GM23248 (cell line): Measurements from ENCODE around the gene PLXNA1. TPM values are rescaled to one million over a fixed set of nuclear protein-coding genes. Genes with fewer than 3 reads are reported as not detected.

ENCODE experiments used
- DNase-seq: peaks from one replicate; pipeline ENCODE4 v3.0.0-alpha.2; 2015
- H2AFZ ChIP-seq: fragments of 200-600 bp; sonication (generic); 2 replicates; pipeline ENCODE4 v1.6.1; 2016; ENCODE audit warnings: antibody characterized with exemption
- H3F3A ChIP-seq: fragments of 200-600 bp; sonication (generic); 2 replicates; pipeline ENCODE4 v1.6.1; 2016; ENCODE audit warnings: mild to moderate bottlenecking, antibody characterized with exemption, mixed run types; ENCODE audit not compliant: insufficient read depth
- H3K27ac ChIP-seq: fragments of 200-600 bp; sonication (generic); 2 replicates; pipeline ENCODE4 v1.5.1; 2016; ENCODE audit warnings: mild to moderate bottlenecking
- H3K27me3 ChIP-seq: fragments of 200-600 bp; sonication (generic); replicated peaks from 2 replicates; pipeline ENCODE4 v1.6.1; 2016; ENCODE audit warnings: mild to moderate bottlenecking; ENCODE audit not compliant: insufficient read depth
- H3K36me3 ChIP-seq: fragments of 200-600 bp; sonication (generic); 2 replicates; pipeline ENCODE4 v1.6.1; 2016; ENCODE audit warnings: low read depth, mild to moderate bottlenecking
- H3K4me1 ChIP-seq: fragments of 200-600 bp; sonication (generic); 2 replicates; pipeline ENCODE4 v1.6.1; 2016; ENCODE audit warnings: mild to moderate bottlenecking; ENCODE audit not compliant: insufficient read depth
- H3K4me2 ChIP-seq: fragments of 200-600 bp; sonication (generic); one replicate; pipeline ENCODE4 v1.6.1; 2016; ENCODE audit warnings: mild to moderate bottlenecking; ENCODE audit not compliant: unreplicated experiment
- H3K4me3 ChIP-seq: fragments of 200-600 bp; sonication (generic); 2 replicates; pipeline ENCODE4 v1.5.1; 2016; ENCODE audit warnings: mild to moderate bottlenecking
- H3K79me2 ChIP-seq: fragments of 200-600 bp; sonication (generic); 2 replicates; pipeline ENCODE4 v1.6.1; 2016; ENCODE audit warnings: mild to moderate bottlenecking; ENCODE audit not compliant: insufficient read depth
- H3K9ac ChIP-seq: fragments of 200-600 bp; sonication (generic); 2 replicates; pipeline ENCODE4 v1.6.1; 2016; ENCODE audit warnings: mild to moderate bottlenecking
- H3K9me2 ChIP-seq: fragments of 200-600 bp; sonication (generic); 2 replicates; pipeline ENCODE4 v1.6.1; 2016; ENCODE audit warnings: mixed run types, mild to moderate bottlenecking, moderate library complexity; ENCODE audit not compliant: insufficient read depth
- H3K9me3 ChIP-seq: fragments of 200-600 bp; sonication (generic); one replicate; pipeline ENCODE4 v1.6.1; 2017; ENCODE audit warnings: low read depth
- H4K20me1 ChIP-seq: fragments of 200-600 bp; sonication (generic); 2 replicates; pipeline ENCODE4 v1.6.0; 2016; ENCODE audit not compliant: insufficient read depth
- EZH2 ChIP-seq: fragments of 200-600 bp; sonication (generic); IDR thresholded peaks from 2 replicates; pipeline ENCODE4 v1.6.1; 2018; ENCODE audit warnings: antibody characterized with exemption, mild to moderate bottlenecking; ENCODE audit not compliant: insufficient read depth, poor library complexity, severe bottlenecking
- EZH2phosphoT487 ChIP-seq: fragments of 200-600 bp; sonication (generic); IDR thresholded peaks from 2 replicates; pipeline ENCODE4 v1.6.1; 2018; ENCODE audit warnings: antibody characterized with exemption, moderate library complexity, mild to moderate bottlenecking, low read depth; ENCODE audit not compliant: insufficient read depth
- WGBS, 2 experiments: methylation state at CpG; one replicate each; pipeline ENCODE4 v1.1.6; 2015 to 2017; ENCODE audit warnings: low lambda C conversion rate in 2 of 2, low coverage in 1 of 2; ENCODE audit errors: missing lambda C conversion rate in 2 of 2; 5-methylcytosine and 5-hydroxymethylcytosine counted together
- in situ Hi-C: fragments of 300-500 bp; cut with MboI; formaldehyde crosslinking; loops from 2 replicates; pipeline ENCODE4 v1.15.0; 2020
- polyA plus RNA-seq: library from polyadenylated mRNA; unstranded; fragments of >200 nt; fragmentation: Nextera tagmentation; extraction: Ambion mirVana; gene quantifications from 2 replicates; pipeline ENCODE4 v1.2.1, GENCODE V29; 2016
- total RNA-seq: library from RNA; depleted of rRNA; stranded (reverse); fragments of >200 nt; shearing (Covaris generic); gene quantifications from 2 replicates; pipeline ENCODE4 v1.2.3, GENCODE V29; 2014

PLXNA1 gene
- total and polyA plus RNA-seq, 2 experiments from 2014 or later: 13.4 to 84.7 TPM

DNA sequence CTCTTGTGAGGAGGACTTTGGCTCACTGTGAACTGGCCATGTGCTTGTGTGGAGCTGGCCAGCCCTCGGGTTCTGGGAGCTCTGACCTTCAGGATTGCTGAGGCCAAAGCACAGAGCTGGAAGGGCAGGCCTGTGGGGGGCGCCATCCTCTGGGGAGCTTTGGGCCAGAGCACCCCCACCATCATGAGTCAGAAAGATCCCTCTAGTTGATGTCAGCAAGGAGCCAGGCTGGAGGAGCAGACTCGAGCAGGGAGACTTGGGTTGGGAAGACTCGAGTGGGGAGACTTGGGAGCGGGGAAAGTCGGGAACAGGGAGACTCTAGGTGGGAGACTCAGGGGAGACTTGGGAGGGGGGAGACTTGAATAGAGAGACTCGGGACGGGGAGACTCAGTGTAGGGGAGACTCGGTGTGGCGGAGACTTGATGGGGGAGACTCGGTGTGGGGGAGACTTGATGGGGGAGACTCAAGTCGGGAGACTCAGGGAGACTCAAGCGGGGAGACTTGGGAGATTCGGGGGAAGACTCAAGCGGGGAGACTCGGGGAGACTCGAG, 37.7 kb upstream of the PLXNA1 start:
- no peak for TF ChIP-seq EZH2phosphoT487
- no peak for TF ChIP-seq EZH2
- H3K36me3 ChIP-seq: no peaks in the 10 kb centered on the region
- no peaks in the 10 kb centered on the region for H3K4me1 ChIP-seq
- no peak overlapping the region for H3K9ac ChIP-seq
- no peak overlapping the region for H2AFZ ChIP-seq
- H3K4me3 ChIP-seq: no peak overlapping the region
- 83 to 85% methylated on average over 15 to 17 of the region's 17 CpGs for WGBS, 2 experiments
- no peaks in the 10 kb centered on the region for H3K9me3 ChIP-seq
- in situ Hi-C loops: no loop called here
- H3K4me2 ChIP-seq: no peak overlapping the region
- H3K9me2 ChIP-seq: no peaks in the 10 kb centered on the region
- no peaks in the 10 kb centered on the region for H3K79me2 ChIP-seq
- no peak overlapping the region for H3K27ac ChIP-seq
- H4K20me1 ChIP-seq: no peaks in the 10 kb centered on the region
- no peaks in the 10 kb centered on the region for H3K27me3 ChIP-seq
- no peak for DNase-seq
- H3F3A ChIP-seq: no peaks in the 10 kb centered on the region

DNA sequence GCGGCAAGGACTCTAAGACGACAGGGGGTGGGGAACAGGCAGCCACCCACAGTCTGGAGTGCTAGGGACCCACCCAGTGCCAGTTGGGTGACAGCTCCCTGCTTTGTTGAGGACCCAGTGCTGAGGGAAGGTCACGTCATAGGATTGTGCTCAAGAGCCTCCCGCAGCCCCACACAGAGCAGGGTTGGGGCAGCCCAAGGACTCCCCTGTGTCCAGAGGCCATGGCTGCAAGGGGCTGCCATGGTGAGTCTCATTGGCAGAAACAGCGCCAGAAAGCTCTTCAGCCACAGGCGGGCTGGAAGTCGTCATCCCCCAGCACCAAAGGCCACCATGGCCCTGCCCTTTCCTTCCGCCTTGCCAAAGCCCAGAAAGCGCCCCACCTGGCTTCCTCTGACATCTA, 37.0 kb upstream of the PLXNA1 start:
- Histone ChIP-seq H3K4me3 (no peak overlapping the region), H4K20me1 (no peaks in the 10 kb centered on the region), H3K79me2 (no peaks in the 10 kb centered on the region), H3K4me2 (no peak overlapping the region), H3F3A (no peaks in the 10 kb centered on the region), H2AFZ (no peak overlapping the region), H3K27me3 (no peaks in the 10 kb centered on the region), H3K36me3 (no peaks in the 10 kb centered on the region), H3K9me3 (no peaks in the 10 kb centered on the region), H3K9me2 (no peaks in the 10 kb centered on the region), H3K27ac (no peak overlapping the region), H3K9ac (no peak overlapping the region), H3K4me1 (no peaks in the 10 kb centered on the region)
- TF ChIP-seq EZH2phosphoT487 (no peak), EZH2 (no peak)
- no peak for DNase-seq
- in situ Hi-C loops: no loop called here
- 97 to 98% methylated on average over 7 to 9 of the region's 9 CpGs for WGBS, 2 experiments

DNA sequence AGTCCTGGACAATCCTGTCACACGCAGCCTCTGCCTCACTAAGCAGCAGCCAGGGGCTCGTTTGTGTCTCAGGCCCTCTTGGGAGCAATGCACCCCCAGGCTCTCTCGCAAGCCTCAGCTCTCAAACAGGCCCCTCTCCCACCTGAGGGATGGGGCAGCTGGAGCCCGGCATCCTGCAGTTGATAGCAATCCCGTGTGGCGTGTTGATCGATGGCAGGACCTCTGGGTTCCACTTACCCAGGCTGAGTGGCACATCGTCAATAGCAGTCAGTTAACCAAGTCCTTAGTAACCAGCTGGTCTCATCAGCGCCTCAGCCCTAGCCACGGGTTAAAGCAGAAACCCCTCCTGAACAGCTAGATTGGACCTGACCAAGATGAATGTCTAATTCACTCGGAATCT, 36.5 kb upstream of the PLXNA1 start:
- no peak for DNase-seq
- Histone ChIP-seq H3K4me3 (no peak overlapping the region), H3F3A (no peaks in the 10 kb centered on the region), H3K4me2 (no peak overlapping the region), H3K9me3 (no peaks in the 10 kb centered on the region), H3K27ac (no peak overlapping the region), H3K36me3 (no peaks in the 10 kb centered on the region), H2AFZ (no peak overlapping the region), H4K20me1 (no peaks in the 10 kb centered on the region; the same call in 1 of the 2 replicates), H3K27me3 (no peaks in the 10 kb centered on the region), H3K79me2 (no peaks in the 10 kb centered on the region), H3K9me2 (no peaks in the 10 kb centered on the region), H3K4me1 (no peaks in the 10 kb centered on the region), H3K9ac (no peak overlapping the region)
- TF ChIP-seq EZH2: no peak
- no peak for TF ChIP-seq EZH2phosphoT487
- 90 to 92% methylated on average over 11 of the region's 11 CpGs for WGBS, 2 experiments
- in situ Hi-C loops: no loop called here

DNA sequence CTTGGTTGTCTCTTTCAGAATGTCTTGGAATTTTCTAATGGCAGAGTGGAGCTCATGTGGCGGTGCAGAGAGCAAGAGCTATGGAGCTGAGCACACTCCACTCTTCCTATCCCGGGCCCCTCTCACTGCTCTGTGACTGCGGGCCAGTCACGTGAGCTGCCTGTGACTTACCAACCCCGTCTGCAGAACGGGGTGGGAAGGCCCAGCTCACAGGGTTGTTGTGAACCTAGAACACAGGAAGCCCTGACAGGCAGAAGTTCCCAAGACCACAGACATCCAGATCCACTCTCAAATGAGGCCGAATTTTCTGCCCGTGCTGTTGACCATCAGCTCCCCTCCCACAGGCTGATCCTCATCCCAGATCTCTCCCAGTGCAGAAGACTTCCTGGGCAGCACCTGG, 35.5 kb upstream of the PLXNA1 start:
- H3K36me3 ChIP-seq: no peaks in the 10 kb centered on the region
- H4K20me1 ChIP-seq: no peaks in the 10 kb centered on the region; the same call in 1 of the 2 replicates
- no peaks in the 10 kb centered on the region for H3K9me2 ChIP-seq
- no peak overlapping the region for H3K9ac ChIP-seq
- H3K9me3 ChIP-seq: no peaks in the 10 kb centered on the region
- no peaks in the 10 kb centered on the region for H3K4me1 ChIP-seq
- H2AFZ ChIP-seq: no peak overlapping the region
- 74 to 75% methylated on average over 8 of the region's 8 CpGs for WGBS, 2 experiments
- no peak overlapping the region for H3K4me3 ChIP-seq
- no peaks in the 10 kb centered on the region for H3K27me3 ChIP-seq
- no peaks in the 10 kb centered on the region for H3K79me2 ChIP-seq
- TF ChIP-seq EZH2phosphoT487: no peak
- no peak for TF ChIP-seq EZH2
- no peaks in the 10 kb centered on the region for H3F3A ChIP-seq
- no peak for DNase-seq
- no peak overlapping the region for H3K4me2 ChIP-seq
- in situ Hi-C loops: no loop called here
- no peak overlapping the region for H3K27ac ChIP-seq
